Measurements from ENCODE around the gene ARAP1. TPM values are rescaled to one million over a fixed set of nuclear protein-coding genes. Genes with fewer than 3 reads are reported as not detected.
"Not testable (repeated sequence)": the region's sequence is repeated elsewhere in the genome, so short reads cannot be mapped to it uniquely, and the experiment has no call there.

The ARAP1 gene
- total RNA-seq (2014; rRNA removed; shearing (Covaris generic)), result 67.3 and 87.4 TPM in 2 replicates
- polyA plus RNA-seq (2015; cell fraction: cytosol; rRNA removed), result 58.8 and 64.3 TPM in 2 replicates
- polyA plus RNA-seq (2015; cell fraction: nucleus; rRNA removed), result 168 and 235 TPM in 2 replicates

DNA sequence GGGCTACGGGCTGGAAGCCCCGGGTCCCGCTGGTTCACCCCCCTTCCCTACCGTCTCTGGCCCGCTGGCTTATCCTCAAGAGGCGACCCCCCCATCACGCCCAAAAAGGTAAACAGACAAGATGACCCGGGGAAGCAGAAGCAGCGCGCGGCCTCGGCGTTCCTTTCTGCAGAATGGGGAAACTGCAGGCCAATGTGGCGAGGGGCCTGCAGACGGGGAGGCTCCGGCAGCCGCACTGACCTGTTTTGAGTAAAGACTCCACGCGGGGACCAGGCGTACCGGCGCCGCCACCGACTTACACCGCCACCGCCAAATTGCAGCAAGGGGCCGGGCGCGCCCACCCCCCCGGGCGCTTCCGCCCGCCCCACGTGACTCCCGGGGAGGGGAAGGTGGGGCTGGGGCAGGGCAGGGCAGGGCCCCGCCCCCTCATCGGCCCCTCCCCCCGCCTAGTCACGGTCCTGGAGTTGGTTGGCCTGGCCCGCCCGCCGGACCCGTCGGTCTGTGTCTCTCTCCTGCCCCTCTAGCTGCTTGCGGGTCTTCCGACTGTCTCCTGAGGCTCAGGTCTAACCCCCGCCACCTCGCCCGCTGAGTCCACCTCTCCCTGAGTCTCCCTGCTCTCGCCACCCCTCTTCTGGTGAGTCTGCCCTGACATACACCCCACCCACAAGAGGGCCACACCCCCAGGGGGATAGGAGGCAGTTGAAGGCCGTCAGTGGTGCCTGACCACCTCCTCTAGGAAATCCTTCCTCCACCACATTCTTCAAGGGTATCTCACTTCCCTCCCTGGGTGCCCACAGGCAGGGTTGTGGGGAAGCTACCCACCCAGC is at the start of gene ARAP1:
ARAP1 (minus strand) TSS at position 321 of the 827 bp plus-strand sequence. CDS start 25,280 bp downstream, outside the sequence.
- peak; percentile 98 for DNase-seq (ENCODE audit: low read depth)

DNA sequence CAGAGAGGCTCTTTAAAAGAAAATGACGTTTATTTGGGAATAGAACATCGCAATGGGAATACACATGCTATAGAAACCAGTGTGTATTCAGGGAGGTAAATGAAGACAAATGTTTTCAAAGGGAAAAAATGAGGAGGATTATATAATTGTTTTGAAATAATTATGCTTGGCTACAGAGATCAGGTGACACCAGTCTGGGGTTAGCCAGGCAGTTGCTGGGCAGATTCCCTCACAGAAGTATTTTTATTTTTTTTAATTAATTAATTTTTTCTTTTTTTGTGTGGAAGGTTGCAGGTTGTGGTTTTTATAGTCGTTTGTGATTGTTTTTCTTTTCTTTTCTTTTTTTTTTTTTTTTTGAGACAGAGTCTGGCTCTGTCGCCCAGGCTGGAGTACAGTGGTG is 47.2 kb upstream of the ARAP1 start:
- DNase-seq (ENCODE audit: low read depth), result no peak

DNA sequence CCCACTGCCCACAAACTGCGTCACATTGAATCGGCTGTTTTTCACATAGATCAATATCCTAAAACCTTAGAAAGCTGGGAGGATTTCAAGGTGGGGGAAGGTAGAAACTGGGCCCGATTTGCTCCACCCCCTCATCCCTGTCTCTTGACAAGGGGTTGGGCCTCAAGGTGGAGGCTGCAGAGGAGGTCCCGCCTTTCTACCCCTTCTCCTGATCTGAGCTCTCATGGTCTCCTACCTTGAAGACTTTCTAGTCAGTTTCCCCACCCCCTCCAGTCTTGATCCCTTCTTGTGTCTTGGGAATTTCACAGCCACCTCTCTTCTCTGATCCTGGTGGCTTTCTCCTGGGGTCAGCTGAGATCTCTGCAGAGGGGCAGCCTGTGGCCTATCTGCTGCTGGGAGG is 46.2 kb upstream of the ARAP1 start:
- DNase-seq (ENCODE audit: low read depth), result no peak

DNA sequence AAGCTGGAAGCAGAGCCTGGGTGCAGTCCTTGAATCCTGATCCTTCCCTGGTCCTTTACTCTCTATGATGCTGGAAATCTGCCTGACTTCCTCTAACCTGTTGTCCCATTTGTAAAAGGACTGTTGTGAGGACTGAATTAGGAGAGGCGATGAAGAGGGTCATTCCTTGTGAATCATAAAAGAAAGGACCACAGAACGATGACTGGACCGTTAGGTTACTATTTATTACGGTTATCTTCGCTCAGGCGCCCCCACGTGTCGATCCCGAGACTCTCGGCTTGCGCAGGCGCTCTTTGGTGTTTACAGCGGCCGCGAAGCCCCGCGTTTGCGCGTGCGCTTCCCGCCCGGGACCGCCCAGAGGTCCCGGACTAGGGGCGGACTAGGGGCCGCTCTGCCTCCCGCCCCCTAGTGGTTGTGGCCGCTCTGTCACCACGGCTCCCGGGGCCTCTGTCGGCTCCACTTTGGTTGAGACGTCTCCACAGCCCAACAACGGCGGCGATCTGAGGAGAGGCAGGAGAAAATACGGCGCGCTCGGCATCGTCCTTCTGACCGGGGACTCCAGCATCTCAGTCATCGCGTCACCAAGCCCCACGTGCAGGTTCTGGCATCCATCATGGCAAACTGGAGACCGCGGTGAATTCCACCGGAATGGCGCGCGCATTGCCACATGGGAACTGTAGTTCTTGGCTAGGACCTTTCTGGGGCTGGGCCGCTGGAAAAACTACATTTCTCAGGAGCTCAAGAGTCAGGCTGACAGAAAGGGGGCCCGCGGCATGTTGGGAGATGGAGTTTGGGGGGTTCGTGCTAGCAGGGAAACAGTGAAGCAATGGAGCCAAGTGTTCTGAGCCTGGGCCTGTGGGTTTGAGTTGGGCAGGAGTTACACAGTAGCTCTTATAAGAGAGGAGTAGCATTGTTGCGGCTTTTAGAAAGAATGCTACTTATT is 41.5 kb upstream of the ARAP1 start, which contains the start of gene STARD10:
STARD10 (minus strand) TSS at position 623 of the 943 bp plus-strand sequence. CDS start 12,866 bp downstream, outside the sequence.
- peak; percentile 95 for DNase-seq (ENCODE audit: low read depth)

DNA sequence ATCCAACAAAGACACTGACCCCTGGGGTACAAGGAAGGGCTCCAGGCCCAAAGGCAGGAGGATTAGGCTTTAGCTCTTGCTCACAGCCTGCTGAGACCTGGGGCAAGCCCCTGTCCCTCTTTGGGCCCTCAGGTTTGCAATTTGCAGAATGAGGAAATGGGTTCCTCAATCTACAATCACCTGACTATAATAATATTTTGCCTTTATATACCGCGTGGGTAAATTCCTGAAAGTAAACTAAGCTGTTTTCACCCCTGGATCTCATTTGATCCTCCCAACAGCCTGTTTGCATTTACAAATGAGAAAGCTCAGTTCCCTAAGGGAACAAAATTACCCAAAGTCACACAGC is 40.8 kb upstream of the ARAP1 start:
- no peak for DNase-seq (ENCODE audit: low read depth)

DNA sequence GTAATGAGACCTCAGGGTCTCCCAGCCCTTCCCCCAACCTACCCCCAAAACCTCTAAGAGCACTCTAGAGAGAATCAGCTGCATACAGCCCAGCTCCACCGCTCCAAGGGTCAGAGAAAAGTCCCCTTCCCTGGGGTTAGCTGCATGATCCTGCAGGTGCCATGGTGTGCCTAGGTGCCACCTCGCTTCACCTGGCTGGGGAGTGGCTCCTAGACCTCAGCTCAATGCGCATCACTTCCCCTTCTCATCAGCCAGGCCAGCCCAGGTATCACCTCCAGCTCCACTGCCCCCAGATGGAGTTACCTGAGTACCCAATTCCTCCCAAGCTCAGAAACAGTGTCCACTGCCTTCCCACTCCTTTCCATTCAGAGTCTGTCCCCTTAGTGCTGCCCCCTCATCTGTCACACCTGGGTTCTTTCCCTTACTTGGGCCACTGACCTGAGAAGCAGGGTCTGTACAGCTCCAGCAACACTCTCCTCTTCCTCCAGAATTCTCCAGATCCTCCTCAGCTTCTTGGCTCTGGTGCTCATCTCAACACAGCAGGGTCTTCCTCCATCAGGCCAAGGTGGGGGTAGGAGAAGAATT is 40.3 kb upstream of the ARAP1 start:
- DNase-seq (ENCODE audit: low read depth), result no peak

DNA sequence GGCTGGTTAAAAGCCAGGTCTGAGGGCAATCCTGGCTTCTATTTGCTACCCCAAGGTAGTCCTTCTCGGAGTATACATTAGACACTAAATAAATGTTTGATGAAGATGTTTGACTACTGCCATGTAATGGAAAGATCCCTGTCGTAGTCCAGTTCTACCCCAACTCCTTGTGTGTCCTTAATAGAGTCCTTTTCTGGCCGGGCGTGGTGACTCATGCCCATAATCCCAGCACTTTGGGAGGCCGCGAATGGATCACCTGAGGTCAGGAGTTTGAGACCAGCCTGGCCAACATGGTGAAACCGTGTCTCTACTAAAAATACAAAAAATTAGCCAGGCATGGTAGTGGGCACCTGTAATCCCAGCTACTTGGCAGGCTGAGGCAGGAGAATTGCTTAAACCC is 39.0 kb upstream of the ARAP1 start:
- not testable (repeated sequence) for DNase-seq (ENCODE audit: low read depth)

DNA sequence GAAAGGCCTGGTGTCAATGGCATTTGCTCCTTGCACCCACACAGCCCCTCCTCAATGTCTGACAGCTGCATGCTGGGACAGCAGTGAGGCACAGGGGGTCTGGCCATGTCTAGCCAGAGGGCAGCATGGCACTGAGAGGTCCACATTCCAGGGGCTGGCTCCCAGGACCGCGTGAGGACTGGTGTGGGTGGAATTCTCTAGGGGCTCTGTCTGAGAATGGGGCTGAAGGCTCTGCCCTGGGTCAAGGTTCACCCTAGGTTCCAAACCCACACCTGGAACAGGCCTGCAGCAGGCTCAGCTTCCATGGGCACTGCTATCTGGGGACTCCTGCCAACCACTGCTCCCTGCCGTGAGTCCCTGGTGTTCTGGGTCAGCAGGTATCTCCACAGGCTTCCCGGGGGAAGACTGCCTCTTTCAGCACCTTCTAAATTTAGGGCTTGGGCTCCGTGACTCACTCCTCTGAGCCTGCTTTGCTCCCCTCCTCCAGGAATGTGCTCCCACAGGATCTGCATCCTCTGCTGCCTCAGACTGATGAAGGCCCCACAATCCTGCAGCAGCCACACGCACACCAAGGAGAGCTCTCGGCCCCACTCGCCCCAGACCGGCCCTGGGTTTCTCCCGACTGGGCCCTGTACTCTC is 37.4 kb upstream of the ARAP1 start:
- peak; percentile 61 for DNase-seq (ENCODE audit: low read depth)

DNA sequence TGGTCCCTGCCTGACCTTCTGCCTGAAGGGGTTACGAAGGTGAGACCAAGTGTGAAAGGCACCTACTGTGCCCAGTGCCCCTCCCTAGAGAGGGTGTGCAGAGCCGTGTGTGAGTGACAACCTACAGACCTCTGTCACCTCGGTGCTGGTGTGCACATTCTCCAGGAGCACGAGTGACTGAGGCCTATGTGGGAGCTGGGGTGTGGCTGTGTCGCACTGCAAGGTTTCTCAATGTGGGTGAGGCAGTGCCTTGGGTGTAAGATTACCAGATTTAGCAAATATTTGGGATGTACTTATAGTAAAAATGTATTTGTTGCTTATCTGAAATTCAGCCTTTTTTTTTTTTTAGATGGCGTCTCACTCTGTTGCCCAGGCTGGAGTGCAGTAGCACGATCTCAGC is 36.0 kb upstream of the ARAP1 start:
- no peak for DNase-seq (ENCODE audit: low read depth)

DNA sequence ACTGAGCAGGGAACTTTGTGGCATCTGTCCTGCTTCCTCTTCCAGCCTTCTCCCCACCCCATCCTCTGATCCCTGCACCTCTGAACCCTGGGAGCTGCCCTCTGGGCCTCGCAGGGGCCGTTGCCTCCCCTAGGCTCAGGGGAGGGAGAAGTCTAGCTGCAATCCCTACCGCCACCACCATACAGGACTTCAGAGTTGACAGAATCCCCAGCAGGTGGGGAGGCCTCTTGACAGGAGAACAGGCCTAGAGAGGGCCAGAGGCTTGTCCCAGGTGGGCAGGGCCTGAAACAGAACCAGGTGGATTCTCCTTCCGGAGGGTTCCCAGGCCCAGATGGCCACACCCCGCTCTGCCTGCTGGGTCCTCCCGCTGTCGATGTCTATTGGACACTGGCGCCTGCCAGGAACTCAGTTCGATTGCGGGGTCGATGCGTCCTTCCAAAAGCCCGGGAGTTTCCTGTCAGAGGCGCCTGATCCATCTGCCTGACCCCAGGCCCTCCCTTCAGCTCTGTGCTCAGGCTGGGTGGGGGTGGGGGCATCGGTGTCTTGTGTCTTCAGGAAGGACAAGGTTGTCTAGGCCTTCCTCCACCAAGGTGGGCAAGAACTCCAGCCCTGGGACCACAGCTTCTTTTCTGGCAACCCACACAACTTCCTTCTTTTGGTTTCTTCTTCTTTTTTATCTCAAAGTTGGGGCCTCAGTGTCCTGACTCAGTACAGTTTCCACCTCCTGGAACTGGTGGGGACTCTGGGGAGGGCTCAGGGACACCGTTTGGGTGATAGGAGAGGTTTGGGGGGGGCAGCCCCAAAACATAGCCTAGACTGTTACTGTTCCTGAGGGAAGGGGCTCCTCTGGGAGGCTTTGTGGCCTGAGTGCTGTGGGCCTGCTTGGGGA is 35.3 kb upstream of the ARAP1 start:
- DNase-seq (ENCODE audit: low read depth), result no peak

DNA sequence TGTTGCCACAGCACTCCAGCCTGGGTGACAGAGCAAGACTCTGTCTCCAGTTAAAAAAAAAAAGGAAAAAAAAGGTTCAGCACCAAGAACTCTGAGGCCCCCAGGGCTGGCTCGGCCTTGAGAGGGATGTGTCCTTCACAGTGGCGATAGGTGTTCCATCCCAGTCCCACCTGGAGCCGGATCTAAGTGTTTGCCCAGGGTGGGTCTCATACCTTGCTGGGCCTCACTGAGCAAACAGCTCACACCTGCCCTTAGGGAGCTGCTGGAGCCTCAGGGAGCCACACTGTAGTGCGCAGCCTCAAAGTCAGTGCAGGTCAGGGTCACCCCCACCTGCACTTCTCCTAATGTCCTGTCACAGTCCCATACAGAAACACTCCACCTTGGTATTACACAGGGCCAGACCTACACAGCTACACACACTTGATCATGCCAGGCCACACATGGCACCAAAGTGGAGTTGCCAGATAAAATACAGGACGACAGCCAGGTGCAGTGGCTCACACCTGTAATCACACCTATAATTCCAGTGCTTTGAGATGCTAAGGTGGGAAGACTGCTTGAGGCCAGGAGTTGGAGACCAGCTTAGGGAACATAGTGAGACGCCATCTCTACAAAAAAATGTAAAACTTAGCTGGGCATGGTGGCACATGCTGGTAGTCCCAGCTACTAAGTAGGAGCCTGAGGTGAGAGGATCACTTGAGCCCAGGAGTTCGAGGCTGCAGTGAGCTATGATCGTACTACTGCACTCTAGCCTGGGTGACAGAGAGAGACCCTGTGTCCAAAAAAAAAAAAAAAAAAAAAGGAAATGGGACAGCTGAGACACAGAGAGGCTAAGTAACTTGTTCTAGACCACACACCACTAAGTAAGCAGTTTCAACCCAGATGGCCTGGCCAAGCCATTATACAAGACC is 34.4 kb upstream of the ARAP1 start:
- DNase-seq (ENCODE audit: low read depth), result no peak

DNA sequence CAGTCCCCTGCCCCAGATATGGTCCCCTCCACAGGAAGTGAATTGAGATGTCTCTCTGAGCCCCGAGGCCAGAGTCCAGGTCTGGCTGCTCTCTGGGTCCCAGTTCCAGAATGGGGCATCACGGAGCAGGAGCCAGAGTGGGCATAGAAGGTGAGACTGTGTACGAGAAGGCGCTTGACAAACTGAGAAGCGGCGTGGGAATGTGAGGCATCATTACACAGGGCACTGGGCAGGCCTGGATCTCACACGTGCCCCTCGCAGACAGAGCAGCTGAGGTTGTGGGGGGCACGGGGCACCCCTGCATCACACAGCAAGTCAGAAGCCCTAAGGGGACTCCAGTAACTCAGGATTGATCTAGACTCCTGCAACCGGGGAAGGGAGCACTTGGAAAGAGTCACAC is 32.5 kb upstream of the ARAP1 start:
- DNase-seq (ENCODE audit: low read depth), result no peak

DNA sequence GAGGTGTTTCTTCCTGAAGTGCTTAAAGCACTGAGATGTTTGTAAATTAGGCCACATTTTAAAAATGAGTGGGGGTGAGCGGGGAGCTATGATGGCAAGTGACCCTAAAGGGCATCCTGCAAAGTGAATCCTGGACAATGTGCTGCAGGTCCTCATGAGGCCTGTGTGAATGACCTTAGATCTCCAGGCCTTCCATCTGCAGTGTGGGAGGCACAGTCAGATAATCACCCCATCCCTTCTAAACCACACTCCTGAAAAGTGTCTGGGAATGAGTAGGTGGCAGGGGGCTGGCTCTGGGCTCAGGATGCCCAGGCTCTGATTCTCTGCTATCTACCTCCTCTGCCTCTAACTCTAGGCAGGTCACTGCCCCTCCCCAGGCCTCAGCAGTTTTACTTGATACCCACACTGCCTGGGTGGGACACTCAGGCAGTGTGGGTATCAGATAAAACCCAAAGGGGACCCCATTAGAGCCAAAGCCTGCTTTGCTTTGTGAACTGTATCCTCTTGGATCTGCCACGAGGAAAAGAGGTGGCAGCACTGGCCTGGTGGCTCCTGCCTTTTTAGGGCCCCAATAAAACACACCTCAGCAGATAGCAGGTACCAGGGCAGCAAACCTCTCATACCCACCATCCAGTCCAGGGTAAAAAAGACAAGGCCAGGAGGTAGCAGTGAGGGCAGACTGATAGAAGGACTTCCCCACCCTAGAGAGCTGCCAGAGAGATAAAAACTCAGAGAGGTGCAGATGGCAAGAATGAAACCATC is 31.1 kb upstream of the ARAP1 start:
- DNase-seq (ENCODE audit: low read depth), result no peak

DNA sequence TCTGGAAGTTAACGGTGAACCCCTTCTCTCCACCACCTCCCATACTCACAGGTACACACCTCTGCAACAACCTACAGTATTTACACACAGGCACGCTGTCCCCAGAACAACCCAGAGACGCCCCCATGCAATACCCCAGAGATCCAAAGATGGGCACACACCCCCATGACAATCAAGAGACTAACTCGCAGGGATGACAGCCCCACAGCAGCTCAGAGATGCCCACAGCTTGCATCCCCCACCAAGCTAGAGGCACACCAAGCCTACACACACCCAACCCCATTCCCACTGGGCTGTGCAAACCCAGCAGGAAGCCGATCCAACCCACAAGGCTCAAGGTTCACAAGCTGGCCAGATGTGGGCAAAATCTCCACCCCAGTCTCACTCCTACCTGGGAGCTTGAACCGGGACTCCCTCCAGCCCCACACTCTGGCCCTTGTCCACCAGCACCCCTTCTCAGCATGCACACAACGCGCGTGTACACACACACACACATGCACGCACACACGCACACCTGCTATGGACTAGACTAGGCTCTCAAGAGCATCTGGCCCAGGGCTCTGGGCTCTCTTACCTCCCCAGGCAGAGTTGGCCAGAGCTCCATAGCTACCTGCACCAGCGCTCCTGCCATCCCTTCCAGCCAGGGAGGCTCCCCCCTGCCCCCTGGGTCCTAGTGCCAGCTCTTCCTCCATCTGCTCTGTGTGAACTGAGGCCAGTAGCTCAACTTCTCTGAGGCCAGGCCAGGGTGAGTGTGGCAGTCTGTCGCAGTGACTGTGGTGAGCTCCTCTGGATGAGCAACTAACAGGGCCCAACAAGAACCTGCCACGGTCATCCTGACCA is 30.1 kb upstream of the ARAP1 start:
- DNase-seq (ENCODE audit: low read depth), result no peak

DNA sequence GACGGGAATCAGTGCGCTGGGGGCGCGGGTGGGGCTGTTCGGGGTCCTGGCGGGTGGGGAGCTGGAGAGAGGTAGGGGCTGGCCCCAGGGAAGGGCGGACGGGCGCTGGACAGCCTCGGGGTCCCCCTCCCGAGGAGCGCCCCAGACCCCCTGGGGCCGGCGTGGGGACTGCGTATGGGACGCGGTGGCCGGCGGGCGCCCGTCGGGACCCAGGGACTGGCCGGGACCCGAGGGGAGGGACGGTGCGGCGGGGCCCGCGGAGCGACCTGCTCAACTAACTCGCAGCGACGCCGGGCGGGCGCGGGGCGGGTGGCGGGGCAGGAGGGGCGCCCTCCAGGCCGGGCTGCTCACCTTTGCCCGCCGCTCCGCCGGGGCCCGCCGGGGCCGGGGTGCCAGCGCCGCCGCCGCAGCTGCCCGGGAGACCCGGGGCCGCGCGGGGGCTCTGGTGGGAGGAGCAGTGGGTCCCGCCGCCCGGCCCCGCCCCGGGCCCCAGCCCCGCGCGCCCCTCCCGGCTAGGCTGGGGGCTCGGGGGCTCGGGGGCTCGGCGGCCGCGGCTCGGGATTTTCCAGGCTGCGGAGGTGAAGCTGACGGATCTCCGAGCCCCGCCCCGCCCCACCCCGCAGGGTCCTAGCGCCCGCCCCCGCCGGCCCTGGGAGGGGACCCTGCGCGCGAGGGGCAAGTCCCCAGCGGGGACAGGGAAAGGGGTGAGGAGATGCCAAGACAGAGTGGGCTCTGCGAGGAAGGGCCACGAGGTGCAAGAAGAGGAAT is 29.3 kb upstream of the ARAP1 start:
- no peak for DNase-seq (ENCODE audit: low read depth)

DNA sequence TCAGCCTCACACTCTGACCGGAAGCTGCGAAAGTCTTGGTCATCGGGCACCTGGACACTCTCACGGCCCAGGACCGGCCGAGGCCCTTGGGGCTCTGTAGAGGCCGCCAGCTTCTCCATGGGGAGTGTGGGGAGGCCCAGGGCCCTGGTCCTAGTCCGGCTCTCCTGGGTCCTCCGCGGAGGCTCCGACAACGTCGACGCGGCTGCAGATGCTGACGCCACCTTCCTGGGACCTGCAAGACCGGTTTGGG is 28.8 kb upstream of the ARAP1 start:
- DNase-seq (ENCODE audit: low read depth), result no peak
